ENCODE results near the gene DRAXIN.

DRAXIN gene

DNA sequence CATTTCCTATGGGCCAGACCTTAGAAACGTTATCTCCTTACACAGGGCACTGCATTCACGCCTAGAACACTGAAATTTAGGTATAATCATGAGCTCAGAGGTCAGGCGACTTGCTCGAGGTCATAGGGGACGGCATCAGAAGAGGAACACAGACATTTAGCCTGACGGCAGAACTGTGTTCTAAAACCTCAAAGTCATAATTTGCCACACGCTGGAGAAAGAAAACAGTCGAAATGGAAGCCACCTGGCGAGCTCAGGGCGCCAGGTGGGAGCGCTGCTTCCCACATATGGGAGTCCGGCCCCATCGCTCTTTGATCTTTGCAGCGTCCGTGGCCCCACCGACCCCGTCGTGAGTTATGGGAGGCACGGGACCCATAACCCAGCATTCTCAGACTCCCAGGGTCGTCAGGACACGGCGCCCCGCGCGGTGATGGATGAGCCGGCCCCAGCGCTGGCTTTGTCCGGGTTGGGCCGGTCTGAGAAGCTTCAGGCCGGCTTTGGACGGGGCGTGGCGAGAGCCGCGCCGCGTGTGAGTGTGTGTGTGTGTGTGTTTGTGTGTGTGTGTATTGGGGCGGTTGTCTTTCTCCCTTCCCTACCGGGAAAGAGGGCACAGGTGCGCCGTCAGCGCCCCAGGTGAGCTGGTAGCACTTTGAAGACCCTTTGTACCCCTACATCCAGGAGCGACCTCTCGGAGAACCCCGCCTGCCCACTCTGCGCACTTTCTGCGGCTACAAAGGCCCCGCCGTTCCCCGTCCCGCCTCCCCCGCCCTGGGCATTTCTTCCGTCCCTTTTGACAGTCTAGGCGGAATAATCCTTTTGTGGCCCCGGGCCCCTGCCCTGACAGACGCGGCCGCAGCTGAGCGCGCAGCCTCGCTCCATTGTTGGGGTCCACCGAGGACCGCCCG, 861 bp upstream of the DRAXIN start:
- no peak for DNase-seq

DNA sequence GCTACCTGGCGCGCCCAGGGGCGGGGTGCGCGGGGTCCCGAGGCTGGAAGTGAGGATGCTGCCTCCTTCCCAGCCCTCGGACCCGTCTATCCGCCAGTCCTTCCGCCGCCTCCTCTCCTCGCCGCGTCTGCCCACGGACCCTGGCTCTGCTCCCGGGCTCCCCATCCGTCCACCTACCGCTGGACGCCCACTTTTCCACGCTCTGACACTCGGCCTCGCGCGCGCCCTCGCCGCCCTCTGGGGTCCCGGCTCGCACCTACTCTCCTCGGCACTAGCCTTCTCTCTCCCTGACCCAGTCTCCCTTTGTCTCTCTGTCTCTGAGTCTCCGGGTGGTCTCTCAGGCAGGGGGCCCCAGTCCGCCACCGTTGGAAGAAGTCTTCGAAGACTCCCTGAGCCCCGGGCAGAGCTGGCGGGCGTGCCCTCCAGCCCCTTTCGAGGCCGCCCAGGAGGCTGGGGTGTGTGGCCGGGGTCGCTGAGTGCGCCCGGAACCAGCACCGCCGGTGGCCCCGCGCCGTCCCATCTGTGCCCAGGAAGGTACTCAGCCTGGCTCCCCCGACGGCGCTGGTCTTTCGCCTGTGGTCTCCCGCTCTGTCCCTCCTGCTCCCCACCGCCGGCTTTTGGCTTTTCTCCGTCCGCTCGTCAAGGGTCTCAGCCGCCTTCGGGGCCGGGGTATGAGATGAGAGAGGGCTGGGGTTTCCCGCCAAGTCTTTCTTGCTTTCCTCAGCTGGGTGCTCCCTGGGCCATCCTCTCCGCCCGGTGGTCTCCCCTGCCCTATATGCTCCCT, 610 bp downstream of the DRAXIN start:
- no peak for DNase-seq

DNA sequence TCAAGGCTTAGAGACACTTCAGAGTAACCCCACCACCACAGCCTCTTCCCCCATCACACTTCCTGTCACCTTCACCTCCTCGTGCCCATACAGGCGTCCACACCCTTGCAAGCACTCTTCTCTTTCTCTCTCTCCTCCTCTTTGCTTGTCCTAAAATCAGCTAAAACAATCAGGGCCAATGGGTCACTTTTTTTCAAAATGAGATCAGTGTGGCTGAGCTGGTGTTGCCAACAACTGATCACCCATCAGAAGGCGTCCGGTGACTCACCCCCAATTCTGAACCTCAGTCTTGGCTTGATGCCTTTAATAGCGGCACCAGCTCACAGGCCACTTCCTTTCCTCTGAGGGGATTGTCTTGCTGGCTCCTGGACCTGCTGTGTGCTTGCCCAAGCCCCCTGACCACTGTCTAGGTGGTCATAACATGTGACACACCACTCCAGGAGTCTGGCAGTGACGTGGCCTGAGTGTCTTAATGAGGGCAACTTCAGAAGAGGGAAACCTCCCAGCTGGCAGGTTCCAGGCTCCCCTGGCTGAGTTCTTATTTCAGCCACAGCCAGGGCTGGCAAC, 1.6 kb downstream of the DRAXIN start:
- DNase-seq: no peak

DNA sequence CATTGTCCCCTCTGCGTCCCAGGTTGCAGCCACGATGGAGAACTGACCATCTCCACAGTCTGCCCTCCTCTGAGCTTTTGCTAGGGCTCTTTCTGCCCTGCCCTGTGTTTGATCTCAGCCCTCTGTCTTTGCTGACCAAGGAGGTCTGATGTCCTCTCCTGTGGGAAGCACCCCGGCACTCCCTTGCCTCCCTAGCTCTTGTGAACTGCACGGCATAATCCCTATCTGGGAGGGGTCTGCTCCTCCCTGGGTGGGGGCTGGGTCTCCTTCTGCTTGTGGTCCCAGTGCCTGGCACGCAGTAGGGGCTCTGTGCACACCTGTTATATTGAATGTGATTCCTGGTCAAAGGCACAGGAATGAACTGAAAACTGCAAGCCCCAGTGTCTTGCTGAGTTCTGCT, 2.4 kb downstream of the DRAXIN start:
- DNase-seq: no peak

DNA sequence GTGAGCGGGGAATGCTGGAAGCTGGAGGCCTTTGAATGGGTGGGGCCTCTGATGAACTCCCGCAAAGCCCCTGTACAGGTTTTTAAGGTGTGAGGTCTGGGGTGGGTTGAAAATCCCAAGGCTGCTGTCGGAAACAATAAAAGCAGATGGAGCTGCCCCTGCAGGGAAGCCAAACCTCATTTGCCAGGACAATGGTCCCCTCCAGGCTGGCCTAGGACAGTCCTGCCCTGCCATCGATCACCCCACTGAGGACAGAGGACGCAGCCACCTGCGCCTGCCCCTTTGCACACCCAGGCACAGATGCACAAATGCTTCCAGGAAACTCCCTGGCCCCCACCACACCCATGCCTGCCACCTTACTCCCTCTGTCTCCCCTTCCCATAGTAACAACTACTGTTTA, 4.4 kb downstream of the DRAXIN start:
- DNase-seq: no peak

DNA sequence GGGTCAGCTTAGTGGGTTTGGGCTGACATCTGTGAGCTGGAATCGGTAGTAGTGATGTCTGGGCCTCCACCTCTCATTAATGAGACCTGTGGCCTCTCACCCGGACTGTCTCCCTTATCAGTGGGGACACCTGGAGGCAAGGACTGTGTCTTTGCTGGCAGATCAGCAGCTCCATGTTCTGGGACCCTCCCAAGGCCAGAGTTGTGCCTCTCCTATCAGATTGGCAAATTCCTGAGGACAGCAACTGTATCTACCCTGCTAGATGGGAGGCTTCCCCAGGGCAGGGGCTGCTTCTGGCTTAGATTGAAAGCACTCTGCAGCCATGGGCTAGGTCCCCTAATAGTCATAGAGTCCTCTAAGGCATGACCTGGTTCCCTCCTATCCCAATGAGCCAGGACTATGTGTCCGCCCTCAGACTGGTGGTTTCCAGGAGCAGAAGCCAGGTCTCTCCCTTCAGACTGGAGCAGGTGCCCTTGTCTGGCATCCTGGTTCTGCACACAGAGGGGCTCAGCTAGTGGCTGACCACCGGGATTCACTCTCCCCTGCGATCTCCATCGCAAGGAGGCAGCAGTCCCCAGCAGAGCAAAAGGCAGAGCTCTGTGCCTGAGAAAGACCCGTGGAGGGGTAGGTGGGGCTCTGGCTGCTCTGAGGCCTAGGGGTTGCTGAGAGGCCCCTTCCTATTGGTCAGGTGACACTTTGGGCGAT, 5.8 kb downstream of the DRAXIN start:
- no peak for DNase-seq

DNA sequence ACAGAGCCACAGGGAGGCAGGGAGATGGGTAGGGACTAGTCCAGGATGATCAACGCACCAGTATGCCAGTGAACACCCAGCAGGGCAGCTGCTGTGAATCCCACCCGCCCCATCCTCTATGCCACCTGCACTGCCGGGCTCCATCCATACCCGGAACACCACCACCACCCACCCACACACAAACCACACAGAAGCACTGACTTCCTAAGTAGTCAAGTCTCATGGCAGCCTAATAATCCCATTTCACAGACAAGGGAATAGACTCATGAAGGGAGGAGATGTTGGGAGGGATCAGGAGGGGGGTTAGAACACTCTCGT, 6.3 kb downstream of the DRAXIN start:
- DNase-seq: no peak

DNA sequence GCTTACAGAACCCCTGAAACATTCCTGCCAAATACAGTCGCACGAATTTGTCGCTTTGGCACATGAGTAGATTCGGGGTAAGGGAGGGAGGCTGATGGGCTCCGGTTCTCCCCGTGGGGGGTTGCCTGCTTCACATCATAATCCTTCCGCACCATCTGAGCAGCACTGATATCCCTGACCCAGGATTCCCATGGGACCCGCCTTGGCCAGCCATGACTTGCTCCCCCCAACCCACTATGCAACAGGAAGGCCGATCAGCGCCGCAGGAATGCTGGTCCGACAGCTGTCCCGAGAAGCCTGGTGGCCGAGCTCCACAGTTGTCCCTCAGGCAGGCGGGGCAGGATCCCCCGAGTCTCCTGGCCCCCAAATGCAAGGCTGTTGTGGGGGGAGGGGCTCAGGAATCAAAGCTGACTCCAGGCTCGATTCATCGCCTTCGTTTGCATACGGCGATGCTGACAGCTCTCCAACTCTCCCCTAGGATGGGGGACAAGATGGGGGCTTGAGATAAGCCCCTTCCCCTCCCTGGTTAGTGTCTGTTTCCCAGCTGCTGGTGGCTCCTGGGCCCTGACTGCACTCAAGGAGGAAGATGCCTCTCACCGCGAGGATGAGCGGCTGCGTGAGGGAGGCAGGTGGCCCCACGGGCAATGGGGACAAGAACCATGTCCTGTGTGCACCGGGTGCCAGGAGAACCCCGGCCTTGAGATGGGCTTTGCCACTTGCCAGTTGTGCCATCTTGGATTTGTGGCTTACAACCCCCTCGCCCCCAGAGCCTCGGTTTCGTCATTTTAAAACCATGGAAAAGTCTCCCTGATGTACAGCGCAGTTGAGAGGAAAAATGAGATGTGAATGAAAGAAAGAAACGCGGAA, 9.3 kb downstream of the DRAXIN start:
- DNase-seq: no peak

DNA sequence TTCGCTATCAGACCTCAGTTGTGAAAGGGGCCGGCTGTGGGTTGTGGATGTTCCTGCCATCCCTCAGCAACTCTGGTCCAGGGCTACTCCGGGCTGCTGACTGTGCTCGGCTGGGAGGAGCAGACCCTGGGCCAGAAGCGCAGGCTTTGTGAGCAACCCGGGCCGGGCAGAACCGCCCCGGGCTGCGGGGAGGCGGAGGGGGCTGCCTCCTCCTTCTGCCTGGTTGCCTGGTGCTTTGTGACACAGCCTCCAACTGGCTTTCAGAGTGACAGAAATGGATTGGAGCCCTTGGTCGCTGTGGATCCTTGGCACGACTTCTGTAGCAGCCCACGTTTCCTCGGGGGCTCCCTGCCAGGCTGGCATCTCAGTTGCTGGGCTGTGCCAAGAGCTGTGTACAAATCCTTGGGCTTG, 10.0 kb downstream of the DRAXIN start:
- DNase-seq: no peak

DNA sequence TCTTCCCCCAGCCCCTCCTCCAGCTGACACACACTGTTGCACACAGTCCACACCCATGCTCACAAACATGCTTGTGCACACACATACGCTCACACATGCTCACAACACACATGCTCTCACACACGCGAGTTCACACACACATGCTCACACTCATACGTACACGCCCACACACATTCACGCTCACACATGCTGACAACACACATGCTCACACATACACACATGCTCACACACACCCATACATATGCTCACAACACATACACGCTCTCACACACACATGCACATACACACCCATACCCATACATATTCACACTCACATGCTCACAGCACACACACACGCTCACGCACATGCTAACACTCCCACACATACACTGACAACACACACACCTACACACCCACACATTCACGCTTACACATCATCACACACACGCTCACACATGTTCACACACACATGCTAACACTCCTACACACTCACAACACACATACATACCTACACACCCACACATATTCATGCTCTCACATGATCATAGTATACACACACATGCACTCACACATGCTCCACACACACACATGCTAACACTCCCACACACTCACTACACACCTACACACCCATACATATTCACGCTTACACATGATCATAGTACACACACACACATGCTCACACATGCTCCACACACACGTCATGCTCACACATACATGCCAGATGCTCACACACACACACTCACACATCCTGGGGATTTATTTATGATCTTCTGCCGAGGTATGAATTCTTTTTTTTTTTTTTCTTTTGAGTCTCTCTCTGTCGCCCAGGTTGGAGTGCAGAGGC, 10.7 kb downstream of the DRAXIN start:
- DNase-seq: no peak

DNA sequence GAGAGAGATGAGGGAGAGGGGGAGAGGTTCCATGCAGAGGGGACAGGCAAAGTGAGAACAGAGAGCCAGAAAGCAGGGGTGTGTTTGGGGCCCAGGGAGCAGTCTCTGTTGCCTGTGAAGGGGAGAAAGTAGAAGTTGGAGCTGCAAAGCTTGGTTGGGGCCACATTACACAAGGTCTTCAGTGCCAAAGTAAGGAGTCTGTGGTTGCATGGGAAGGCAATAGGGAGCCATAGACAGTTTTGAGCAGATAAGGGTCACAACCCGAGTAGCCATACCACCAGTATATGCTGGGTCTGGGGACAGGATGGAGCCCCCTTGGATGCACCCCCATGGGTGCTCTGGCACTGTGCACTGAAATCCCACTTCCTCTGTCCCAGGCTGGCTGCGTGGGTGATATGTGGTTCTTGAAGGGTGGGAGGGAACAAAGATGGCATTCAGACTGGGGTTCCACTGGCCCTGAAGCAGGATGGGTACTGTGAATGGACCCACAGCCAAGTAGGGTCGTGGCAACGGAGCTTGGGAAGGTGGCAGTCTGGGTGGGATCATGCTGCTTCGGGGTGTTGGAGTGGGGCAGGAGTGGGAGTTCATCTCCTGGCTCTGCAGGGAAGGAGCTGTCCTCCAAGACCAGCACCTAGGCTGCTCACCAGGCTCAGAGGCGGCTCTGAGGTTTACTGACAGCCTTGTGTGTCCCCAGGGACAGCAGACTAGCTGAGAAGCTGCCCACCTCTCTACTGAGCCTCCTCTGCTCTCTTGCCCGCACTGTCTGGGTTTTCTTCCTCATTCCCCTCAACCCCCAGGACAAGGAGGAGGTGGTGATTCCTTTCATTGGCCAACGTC, 12.1 kb downstream of the DRAXIN start:
- no peak for DNase-seq

DNA sequence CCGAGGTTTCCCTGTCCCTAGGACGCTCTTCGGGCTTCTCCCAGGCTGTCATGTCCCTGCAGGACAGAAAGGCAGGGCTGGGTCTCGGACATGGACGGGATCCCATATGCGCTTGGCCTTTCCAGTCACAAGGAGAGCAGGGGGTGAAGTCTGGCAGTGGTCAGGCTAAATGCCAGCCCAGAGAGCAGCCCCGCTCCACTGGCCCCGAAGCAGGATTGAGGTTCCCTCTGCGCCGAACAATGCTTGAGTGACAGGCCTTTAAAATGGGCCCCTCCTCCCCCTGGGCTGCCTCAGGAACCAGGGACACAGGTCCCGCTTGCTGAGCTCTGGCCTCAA, 12.7 kb downstream of the DRAXIN start:
- no peak for DNase-seq

DNA sequence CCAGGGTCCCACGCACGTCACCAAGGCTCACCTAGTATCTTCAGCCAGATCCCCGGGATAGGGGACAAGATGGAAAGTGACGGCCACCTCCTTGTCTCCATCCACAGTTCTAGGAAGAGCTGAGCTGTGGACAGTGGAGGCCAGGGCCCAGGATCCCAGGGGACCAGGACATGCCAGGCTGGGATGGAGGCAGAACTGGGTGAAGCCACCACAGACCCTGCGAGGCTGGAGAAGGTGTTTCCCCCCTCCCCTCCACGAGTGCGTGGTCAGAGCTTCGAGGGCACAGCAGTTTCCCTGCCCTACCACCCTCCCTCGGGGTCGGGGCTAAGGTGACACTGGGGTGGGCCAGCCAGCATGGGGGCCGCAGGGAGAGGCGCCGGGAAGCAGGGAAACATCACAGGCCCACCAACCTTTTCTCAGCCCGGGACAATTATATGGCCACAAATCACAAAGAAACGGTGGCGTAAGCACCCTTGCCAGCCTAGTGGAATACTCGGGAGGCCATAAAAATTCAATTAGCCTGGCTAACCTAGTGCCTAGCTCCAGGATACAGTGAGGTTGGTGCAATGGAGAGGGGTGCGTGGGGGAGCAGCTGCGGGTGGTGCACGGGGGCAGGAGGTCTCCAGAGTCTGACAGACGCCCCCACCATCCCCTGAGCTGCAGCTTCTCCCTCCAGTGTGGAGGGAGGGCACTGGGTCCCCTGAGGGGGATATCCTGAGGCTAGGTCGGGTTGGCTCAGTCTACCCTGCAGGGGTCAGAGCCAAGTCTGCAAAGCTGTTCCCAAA, 13.4 kb downstream of the DRAXIN start:
- DNase-seq: no peak

DNA sequence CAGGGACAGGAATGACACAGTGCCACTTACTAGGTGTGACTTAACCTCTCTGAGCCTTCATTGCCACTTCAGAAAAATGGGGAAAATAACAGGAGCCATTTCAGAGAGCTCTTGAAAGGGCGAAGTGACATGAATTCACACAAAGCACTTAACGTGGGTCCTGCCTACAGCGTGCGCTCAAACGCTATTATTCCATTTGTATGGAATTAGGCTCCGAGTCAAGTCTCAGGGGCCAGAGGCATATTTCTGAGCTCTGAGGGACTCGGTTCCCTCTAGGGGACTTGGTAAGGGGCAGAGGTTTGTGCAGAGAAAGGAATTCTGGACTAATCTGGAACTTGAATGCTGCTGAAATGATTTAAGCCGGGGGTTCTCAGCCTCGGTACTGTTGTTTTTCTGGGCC, 14.1 kb downstream of the DRAXIN start:
- DNase-seq: no peak

DNA sequence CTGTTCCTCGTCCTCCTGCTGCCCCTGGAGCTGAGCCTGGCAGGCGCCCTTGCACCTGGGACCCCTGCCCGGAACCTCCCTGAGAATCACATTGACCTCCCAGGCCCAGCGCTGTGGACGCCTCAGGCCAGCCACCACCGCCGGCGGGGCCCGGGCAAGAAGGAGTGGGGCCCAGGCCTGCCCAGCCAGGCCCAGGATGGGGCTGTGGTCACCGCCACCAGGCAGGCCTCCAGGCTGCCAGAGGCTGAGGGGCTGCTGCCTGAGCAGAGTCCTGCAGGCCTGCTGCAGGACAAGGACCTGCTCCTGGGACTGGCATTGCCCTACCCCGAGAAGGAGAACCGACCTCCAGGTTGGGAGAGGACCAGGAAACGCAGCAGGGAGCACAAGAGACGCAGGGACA, 14.8 kb downstream of the DRAXIN start:
- no peak for DNase-seq

DNA sequence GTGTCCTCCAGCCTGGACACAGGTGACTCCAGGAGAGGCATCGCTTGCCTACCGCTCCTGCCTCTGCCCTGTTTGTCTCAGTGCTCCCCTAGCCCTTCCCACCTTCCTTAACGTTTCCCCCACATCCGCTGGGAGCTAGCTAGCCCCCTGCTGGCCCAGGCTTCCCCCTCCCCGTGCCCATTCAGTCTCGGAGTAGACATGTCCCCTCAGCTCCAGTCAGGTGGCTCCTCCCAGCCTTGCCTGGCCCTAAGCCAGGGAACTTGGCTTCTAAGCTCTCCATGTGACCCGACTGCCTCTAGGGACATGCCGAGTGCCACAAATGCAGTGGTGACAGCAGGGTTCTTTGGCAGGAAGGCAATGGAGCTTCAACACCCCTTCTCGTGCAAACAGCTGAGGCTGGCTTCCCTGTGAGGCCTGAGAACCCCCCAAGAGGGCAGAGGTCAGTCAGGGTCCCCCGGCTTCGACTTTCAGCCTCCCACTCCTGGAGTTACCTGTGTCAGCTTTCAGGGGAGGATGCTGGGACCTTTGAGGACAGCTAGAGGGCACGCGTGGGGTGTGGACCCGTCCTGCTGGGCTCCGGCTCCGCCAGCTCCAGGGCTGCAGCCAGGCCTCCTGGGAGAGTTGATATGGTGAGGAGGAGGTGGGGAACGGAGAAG, 16.2 kb downstream of the DRAXIN start:
- DNase-seq: no peak

DNA sequence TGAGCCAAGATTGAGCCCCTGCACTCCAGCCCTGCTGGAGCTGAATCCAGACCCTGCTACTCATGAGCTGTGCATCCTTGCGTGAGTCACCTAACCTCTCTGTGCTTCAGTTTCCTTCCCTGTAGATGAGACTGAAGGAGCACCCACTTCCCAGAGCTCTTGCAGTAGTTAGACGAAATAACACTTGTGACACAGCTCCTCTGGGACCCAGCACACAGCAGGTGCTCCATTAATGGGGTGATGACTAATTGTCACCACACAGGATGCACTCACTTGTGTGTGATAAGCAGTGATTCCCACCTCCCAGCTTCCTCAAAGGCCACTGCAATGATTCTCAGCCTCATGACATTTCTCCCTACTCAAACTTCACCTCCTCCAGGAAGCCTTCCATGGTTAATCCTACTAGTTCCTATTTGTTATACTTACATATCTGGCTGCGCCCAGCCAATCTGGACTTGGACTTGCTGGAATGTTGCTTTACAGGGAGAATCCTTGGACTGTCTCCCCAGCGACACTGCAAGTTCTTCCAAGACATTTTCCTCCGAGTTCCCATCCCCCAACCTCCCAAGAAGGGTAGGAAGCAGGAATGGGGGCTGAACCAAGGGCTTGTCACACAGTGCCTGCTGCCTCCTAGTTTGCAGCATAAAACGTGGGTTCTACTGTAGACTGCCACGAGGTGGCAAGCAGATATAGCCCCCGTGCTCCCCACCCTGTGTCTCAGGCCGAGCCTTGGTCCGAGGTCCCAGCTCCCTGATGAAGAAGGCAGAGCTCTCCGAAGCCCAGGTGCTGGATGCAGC, 17.2 kb downstream of the DRAXIN start:
- no peak for DNase-seq

DNA sequence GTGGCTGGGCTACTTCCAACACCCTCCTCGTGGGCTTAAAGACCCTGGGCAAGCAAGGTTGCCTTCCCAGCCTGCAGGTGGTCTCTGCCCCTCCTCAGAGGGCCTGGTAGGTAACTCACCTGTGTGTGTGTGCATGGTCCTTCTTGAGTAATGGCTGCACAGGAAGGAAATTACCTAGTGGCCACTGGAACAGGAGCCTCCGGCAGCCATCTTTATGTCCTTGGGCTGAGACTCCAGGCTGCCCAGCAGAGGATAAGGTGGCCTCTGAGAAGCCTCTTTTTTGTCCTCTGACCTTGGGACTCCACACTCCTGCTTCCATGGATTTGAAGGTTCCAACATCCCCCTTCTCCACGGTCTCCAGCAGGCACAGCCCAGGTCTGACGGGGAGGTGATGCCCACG, 20.0 kb downstream of the DRAXIN start:
- DNase-seq: no peak

Measured in activated CD4-positive, alpha-beta T cell treated with anti-CD3 and anti-CD28 coated beads, Interleukin-2, amount 50 U/mL, for 1 hour (primary cell).